Endothelial cell (in vitro differentiated cells): ENCODE measurements around the gene EPN1. TPM values are rescaled to one million over a fixed set of nuclear protein-coding genes. Genes with fewer than 3 reads are reported as not detected.

Experiments used
- DNase-seq: peaks from one replicate; pipeline ENCODE4 v3.0.0; 2021; ENCODE audit warnings: low spot score
- H3K27ac Mint-ChIP-seq: one replicate; pipeline ENCODE4 v1.8.0; 2021; ENCODE audit warnings: mixed read lengths, inconsistent platforms; ENCODE audit not compliant: unreplicated experiment
- H3K27me3 Mint-ChIP-seq: one replicate; pipeline ENCODE4 v1.8.0; 2021; ENCODE audit warnings: mild to moderate bottlenecking, moderate library complexity, mixed read lengths, inconsistent platforms; ENCODE audit not compliant: unreplicated experiment
- H3K36me3 Mint-ChIP-seq: one replicate; pipeline ENCODE4 v1.8.0; 2021; ENCODE audit warnings: mild to moderate bottlenecking, low read depth, mixed read lengths, inconsistent platforms; ENCODE audit not compliant: unreplicated experiment
- H3K4me1 Mint-ChIP-seq: one replicate; pipeline ENCODE4 v1.8.0; 2021; ENCODE audit warnings: mild to moderate bottlenecking, mixed read lengths, inconsistent platforms; ENCODE audit not compliant: unreplicated experiment
- H3K4me3 Mint-ChIP-seq: one replicate; pipeline ENCODE4 v1.8.0; 2021; ENCODE audit warnings: mild to moderate bottlenecking, mixed read lengths, inconsistent platforms; ENCODE audit not compliant: unreplicated experiment
- H3K9me3 Mint-ChIP-seq: one replicate; pipeline ENCODE4 v1.8.0; 2021; ENCODE audit warnings: mixed read lengths, inconsistent platforms; ENCODE audit not compliant: unreplicated experiment
- CTCF ChIP-seq: fragments of 200-600 bp; sonication (generic); IDR thresholded peaks from one replicate; pipeline ENCODE4 v1.5.0; 2021; ENCODE audit warnings: antibody characterized with exemption; ENCODE audit not compliant: unreplicated experiment
- total RNA-seq: library from RNA; stranded (reverse); fragmentation: NEBNext Ultra II Directional; extraction: Animal tissue kit (Norgen Biotek cat#: 25700); gene quantifications from one replicate; pipeline ENCODE4 v1.2.1, GENCODE V29; 2021; ENCODE audit not compliant: unreplicated experiment

Gene EPN1
- total RNA-seq, 1 donor from 2014 or later, result 250 TPM

DNA sequence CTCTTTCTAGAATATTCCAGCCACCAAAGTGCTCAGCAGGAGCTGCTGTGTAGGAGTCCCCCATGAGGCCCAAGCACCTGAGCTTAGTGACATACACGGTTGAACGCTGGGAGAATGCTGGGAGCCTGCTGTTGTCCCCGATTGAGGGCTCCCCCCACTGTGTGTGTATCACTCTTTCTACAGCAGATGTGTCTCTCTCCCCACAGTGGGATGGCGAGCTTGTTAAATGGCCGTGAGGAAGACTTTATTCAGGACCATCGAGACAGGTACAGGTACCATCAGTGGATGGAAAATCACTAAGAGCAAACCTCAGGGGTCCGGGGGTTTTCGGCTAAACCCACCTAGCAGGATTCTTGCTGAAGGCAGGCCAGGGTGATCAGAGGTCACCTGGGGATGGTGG lies 22.7 kb downstream of the EPN1 start:
- Mint-ChIP-seq H3K27me3 (peaks cover 12% of the 10 kb centered on the region), H3K4me1 (no peaks in the 10 kb centered on the region), H3K36me3 (peaks cover 40% of the 10 kb centered on the region), H3K4me3 (no peak overlapping the region), H3K27ac (no peak overlapping the region), H3K9me3 (no peaks in the 10 kb centered on the region)
- no peak for DNase-seq
- no peak for TF ChIP-seq CTCF

DNA sequence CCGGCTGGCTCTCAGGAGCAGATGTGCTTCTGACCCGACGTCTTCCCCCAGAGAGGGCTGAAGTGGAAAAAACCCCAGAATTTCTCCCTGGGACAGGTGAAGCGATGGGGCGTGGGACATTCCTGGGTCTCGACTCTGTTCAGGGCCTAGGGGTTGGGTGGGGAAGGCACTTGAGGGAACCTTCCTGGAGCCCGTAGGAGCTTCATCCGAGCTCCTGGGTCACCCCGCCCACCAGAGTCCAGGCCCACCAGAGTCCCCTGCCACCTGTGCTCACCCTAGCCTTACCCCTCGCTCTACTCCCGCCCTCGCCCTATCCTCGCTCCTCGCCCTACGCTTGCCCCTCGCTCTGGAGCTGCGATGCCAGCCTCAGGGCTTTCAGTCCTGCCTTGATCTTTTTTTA lies 23.2 kb downstream of the EPN1 start:
- peaks cover 40% of the 10 kb centered on the region for H3K36me3 Mint-ChIP-seq
- peaks cover 12% of the 10 kb centered on the region for H3K27me3 Mint-ChIP-seq
- TF ChIP-seq CTCF, result no peak
- no peaks in the 10 kb centered on the region for H3K4me1 Mint-ChIP-seq
- H3K9me3 Mint-ChIP-seq, result no peaks in the 10 kb centered on the region
- peak overlapping the region; percentile 80 for H3K4me3 Mint-ChIP-seq
- H3K27ac Mint-ChIP-seq, result peak overlapping the region; percentile 37
- no peak for DNase-seq

DNA sequence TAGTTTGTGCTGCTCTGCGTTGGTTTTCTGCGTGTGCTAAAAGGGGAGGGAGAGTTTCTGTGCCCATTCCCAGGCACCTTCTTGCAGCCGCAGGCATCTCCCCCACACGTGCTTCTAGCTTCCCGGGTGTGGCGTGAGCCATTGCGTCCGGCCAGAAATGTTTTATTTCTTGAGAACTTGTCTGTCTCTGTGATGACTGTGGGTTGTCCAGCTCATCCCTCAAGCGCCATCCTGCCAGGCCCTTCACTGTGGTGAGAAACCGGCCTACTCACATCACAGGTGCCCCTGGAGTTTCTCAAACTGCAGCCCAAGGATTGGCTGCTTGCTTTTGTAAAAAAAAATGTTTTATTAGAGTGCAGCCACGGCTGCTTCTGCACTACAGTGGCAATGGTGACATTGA lies 24.2 kb downstream of the EPN1 start:
- Mint-ChIP-seq H3K27ac (no peak overlapping the region), H3K27me3 (peaks cover 13% of the 10 kb centered on the region), H3K9me3 (no peaks in the 10 kb centered on the region), H3K4me3 (peak overlapping the region; percentile 42), H3K36me3 (peaks cover 44% of the 10 kb centered on the region), H3K4me1 (no peaks in the 10 kb centered on the region)
- no peak for DNase-seq
- no peak for TF ChIP-seq CTCF

GRCh38 chr19:55700813-55701212 lies 25.8 kb downstream of the EPN1 start:
- no peak for DNase-seq
- peaks cover 55% of the 10 kb centered on the region for H3K36me3 Mint-ChIP-seq
- H3K27me3 Mint-ChIP-seq, result peaks cover 20% of the 10 kb centered on the region
- no peaks in the 10 kb centered on the region for H3K9me3 Mint-ChIP-seq
- peak overlapping the region; percentile 30 for H3K27ac Mint-ChIP-seq
- H3K4me1 Mint-ChIP-seq, result no peaks in the 10 kb centered on the region
- no peak for TF ChIP-seq CTCF
- H3K4me3 Mint-ChIP-seq, result no peak overlapping the region

DNA sequence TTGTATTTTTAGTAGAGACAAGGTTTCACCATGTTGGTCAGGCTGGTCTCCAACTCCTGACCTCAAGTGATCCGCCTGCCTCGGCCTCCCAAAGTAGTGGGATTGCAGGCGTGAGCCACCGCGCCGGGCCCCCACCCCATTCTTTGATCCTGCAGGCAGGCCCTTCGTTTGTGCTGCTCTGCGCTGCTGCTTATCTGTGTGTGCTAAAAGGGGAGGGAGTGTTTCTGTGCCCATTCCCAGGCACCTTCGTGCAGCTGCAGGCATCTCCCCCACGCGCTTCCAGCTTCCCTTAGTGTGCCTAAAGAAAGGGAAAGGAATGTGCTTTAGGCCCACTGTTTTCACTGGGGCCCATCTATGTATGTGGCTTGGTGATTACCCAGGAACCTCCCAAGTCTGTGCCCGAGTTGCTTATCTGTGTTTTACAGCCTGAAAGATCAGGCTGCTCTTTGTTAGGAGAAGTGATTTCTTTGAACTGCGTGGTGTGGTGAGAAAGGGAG lies 27.2 kb downstream of the EPN1 start:
- Mint-ChIP-seq H3K27ac (no peak overlapping the region), H3K4me1 (no peaks in the 10 kb centered on the region), H3K27me3 (peaks cover 20% of the 10 kb centered on the region), H3K9me3 (no peaks in the 10 kb centered on the region), H3K4me3 (no peak overlapping the region), H3K36me3 (peaks cover 53% of the 10 kb centered on the region)
- no peak for DNase-seq
- no peak for TF ChIP-seq CTCF
